Upper lobe of right lung (tissue), 1 donor: ENCODE data around the gene USPL1. TPM values are rescaled to one million over a fixed set of nuclear protein-coding genes. Genes with fewer than 3 reads are reported as not detected.
A peak's percentile ranks its signal among the peaks of the same experiment; 100 is the strongest.

Source experiments
- ATAC-seq: fragments of 200-7000 bp; cut with Tn5 transposase; one replicate; pipeline ENCODE4 v1.9.1; 2020; ENCODE audit warnings: mild to moderate bottlenecking, moderate library complexity
- DNase-seq: peaks from one replicate; pipeline ENCODE4 v3.0.0-alpha.2; 2020
- H3K27ac ChIP-seq: fragments of 200-600 bp; one replicate; pipeline ENCODE4 v1.8.0; 2022
- H3K27me3 ChIP-seq: fragments of 200-600 bp; one replicate; pipeline ENCODE4 v1.8.0; 2022; ENCODE audit warnings: mild to moderate bottlenecking
- H3K36me3 ChIP-seq: fragments of 200-600 bp; one replicate; pipeline ENCODE4 v1.8.0; 2022
- H3K4me1 ChIP-seq: fragments of 200-600 bp; one replicate; pipeline ENCODE4 v1.8.0; 2022
- H3K4me3 ChIP-seq: fragments of 200-600 bp; one replicate; pipeline ENCODE4 v1.8.0; 2022; ENCODE audit warnings: mild to moderate bottlenecking
- H3K9me3 ChIP-seq: fragments of 200-600 bp; one replicate; pipeline ENCODE4 v1.8.0; 2022
- intact Hi-C: fragments of 100-400 bp; cut with DNase I; formaldehyde crosslinking; loops from one replicate; pipeline ENCODE4 v1.11.0; 2022
- total RNA-seq: library from RNA; stranded (reverse); fragmentation: NEBNext Ultra II Directional; extraction: Animal tissue kit (Norgen Biotek cat#: 25700); gene quantifications from one replicate; pipeline ENCODE4 v1.2.1, GENCODE V29; 2021
- TF ChIP-seq, protein P1 (sequence below): fragments of 200-600 bp; IDR thresholded peaks from one replicate; pipeline ENCODE4 v1.8.0; 2022; ENCODE audit warnings: antibody characterized with exemption
- donor health status: DM: no; HTN: yes; CAD: no; lungs with severe emphysema.

USPL1 gene
- total RNA-seq, 1 donor from 2014 or later, result 13.1 TPM

DNA sequence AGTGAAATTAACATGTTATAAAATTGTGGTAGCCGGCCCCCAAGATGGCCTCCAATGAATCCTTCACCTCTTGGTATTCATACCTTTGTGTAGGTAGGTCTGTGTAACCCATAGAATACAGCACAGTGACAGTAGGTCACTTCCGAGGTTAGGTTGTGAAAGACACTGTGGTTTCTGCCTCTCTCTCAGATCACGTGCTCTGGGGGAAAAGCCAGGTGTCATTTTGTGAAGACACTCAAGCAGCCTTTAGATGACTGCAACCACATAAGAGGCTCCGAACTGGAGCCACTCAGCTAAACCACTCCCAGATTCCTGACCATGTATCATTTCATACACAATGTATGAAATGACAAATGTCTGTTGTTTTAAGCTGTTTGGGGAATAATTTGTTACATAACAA, 9.8 kb upstream of the USPL1 start:
- ATAC-seq (peak; percentile 75), DNase-seq (no peak)
- Histone ChIP-seq H3K36me3 (no peaks in the 10 kb centered on the region), H3K27ac (peak overlapping the region; percentile 40), H3K9me3 (no peaks in the 10 kb centered on the region), H3K27me3 (no peaks in the 10 kb centered on the region), H3K4me1 (peaks cover 12% of the 10 kb centered on the region), H3K4me3 (no peak overlapping the region)
- TF ChIP-seq, protein P1, sequence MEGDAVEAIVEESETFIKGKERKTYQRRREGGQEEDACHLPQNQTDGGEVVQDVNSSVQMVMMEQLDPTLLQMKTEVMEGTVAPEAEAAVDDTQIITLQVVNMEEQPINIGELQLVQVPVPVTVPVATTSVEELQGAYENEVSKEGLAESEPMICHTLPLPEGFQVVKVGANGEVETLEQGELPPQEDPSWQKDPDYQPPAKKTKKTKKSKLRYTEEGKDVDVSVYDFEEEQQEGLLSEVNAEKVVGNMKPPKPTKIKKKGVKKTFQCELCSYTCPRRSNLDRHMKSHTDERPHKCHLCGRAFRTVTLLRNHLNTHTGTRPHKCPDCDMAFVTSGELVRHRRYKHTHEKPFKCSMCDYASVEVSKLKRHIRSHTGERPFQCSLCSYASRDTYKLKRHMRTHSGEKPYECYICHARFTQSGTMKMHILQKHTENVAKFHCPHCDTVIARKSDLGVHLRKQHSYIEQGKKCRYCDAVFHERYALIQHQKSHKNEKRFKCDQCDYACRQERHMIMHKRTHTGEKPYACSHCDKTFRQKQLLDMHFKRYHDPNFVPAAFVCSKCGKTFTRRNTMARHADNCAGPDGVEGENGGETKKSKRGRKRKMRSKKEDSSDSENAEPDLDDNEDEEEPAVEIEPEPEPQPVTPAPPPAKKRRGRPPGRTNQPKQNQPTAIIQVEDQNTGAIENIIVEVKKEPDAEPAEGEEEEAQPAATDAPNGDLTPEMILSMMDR, result no peak
- intact Hi-C loops, result no loop called here

DNA sequence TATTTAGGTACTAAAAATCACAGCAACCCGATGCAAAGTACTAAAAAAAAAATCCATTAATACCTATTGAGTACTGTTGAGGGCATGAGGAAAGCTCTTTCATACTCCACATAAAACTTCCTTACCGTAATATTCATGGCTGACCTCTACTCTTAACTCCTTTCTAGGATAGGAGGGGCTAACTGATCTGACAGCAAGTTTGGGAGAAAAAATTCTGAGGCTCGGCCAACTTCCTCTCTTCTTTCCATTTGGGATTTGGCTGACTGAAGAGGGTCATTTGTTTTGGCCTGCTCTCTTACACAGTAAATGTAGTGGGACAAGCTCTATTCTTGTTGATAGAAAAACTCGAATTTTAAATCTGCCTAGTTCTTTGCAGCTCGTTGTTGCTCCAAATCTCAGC, 9.4 kb upstream of the USPL1 start:
- no peak overlapping the region for H3K4me3 ChIP-seq
- TF ChIP-seq, protein P1, result no peak
- no peak for DNase-seq
- intact Hi-C loops, result no loop called here
- H3K4me1 ChIP-seq, result peaks cover 12% of the 10 kb centered on the region
- no peak for ATAC-seq
- H3K27ac ChIP-seq, result peak overlapping the region; percentile 40
- no peaks in the 10 kb centered on the region for H3K36me3 ChIP-seq
- no peaks in the 10 kb centered on the region for H3K27me3 ChIP-seq
- no peaks in the 10 kb centered on the region for H3K9me3 ChIP-seq

DNA sequence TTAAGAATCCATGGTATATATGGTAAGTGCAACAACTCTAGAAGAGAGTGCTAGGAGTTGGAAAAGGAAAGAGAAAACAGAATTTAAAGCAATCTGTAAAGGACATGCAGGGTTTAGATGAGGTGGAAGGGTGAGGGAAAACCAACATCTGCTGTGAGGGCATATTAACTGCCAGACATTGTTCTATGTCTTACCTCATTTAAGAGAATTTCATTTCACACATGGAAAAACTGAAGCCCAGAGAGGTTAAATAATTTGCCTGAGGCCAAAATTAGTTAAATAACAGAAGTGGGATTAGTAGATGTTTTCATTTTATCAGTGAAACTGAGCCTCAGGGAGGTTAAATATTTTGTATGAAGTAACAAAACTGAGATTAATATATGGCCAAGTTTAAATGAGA, 7.4 kb upstream of the USPL1 start:
- no peak overlapping the region for H3K4me3 ChIP-seq
- H3K36me3 ChIP-seq, result no peaks in the 10 kb centered on the region
- DNase-seq, result no peak
- intact Hi-C loops, result no loop called here
- no peak for ATAC-seq
- TF ChIP-seq, protein P1, result no peak
- H3K27ac ChIP-seq, result no peak overlapping the region
- H3K4me1 ChIP-seq, result peaks cover 21% of the 10 kb centered on the region
- H3K9me3 ChIP-seq, result no peaks in the 10 kb centered on the region
- H3K27me3 ChIP-seq, result no peaks in the 10 kb centered on the region

DNA sequence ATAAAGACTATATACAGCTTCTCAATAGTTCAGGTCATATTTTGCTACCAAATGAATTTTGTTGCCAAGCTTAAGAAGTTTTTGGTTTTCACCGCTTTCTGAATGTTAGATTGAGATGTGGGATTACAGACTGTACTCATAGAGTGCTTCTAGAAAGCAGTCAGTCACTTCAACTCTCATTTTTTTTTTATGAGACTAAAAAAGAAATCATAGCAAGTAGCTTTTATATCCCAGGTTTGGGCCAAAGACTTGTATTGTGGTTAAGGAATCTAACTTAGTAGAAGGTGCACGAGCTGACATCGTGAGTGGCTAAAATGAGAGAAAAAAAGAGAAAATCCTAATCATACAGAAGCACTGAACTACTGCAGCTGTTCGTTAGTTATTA, 2.2 kb upstream of the USPL1 start:
- Histone ChIP-seq H3K27ac (peak overlapping the region; percentile 98), H3K36me3 (no peaks in the 10 kb centered on the region), H3K9me3 (no peaks in the 10 kb centered on the region), H3K4me3 (peak overlapping the region; percentile 82), H3K4me1 (peaks cover 29% of the 10 kb centered on the region), H3K27me3 (no peaks in the 10 kb centered on the region)
- DNase-seq (no peak), ATAC-seq (no peak)
- TF ChIP-seq, protein P1, result no peak
- intact Hi-C loops, result no loop called here

DNA sequence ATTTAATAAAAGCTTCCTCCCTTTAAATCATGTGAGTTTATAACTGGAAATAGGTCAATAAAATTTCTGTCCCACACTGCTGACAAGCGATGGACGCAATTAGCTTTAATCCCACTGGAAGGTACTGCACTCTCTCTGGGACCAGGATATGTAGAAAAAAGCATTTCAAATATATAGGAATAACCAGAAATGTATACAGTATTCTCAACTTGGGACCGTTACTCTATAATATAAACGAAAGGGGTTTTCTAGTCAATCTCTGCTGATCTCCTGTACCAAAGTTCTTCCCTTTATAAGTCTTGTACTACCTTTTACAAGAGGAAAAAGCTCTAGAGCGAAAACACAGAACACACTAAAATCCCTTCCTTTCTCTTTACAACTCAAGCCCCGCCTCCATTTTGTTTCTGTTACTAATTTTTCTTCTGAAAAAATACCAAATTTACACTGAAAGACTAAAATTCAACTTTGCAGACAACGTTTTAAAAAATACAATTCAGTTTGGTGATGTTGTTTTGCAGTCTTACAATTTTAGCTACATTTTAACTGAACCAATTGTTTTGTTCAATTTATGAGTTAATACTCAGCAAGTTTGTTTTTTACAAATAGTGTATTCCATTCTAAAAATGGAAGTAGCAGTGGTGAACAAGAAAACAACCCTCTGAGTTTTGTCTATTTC, 1.7 kb upstream of the USPL1 start:
- Histone ChIP-seq H3K27ac (peak overlapping the region; percentile 98), H3K36me3 (no peaks in the 10 kb centered on the region), H3K4me3 (peak overlapping the region; percentile 82), H3K4me1 (peaks cover 34% of the 10 kb centered on the region), H3K27me3 (no peaks in the 10 kb centered on the region), H3K9me3 (no peaks in the 10 kb centered on the region)
- intact Hi-C loops, result no loop called here
- ATAC-seq (no peak), DNase-seq (no peak)
- TF ChIP-seq, protein P1, result no peak

DNA sequence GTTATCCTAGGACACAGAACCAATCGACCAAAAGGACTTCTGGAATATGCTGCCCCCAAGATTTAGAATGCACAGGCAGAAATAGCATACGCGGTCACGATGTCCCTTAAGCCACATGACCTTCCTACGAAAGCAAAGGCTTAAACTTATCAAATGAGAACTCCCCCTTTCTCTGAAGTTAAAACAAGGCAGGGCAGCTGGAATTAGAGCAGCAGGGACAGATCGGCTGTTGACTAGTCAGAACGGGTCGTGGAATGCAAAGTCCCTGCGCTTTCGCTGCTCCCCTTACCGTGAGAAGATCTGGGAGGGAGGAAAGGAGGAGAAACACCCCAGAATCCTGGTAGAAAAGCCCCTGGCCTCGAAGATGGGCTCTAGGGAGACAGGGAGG, 799 bp upstream of the USPL1 start:
- intact Hi-C loops, result no loop called here
- Histone ChIP-seq H3K4me3 (peak overlapping the region; percentile 82), H3K27ac (peak overlapping the region; percentile 98), H3K9me3 (no peaks in the 10 kb centered on the region), H3K4me1 (peaks cover 35% of the 10 kb centered on the region), H3K36me3 (no peaks in the 10 kb centered on the region), H3K27me3 (no peaks in the 10 kb centered on the region)
- TF ChIP-seq, protein P1, result no peak
- peak; percentile 68 for ATAC-seq
- no peak for DNase-seq
